ENCODE measurements around the gene PDK3. TPM values are rescaled to one million over a fixed set of nuclear protein-coding genes. Genes with fewer than 3 reads are reported as not detected.

The PDK3 gene
- total and polyA plus RNA-seq, 11 donors = 2.4 to 20.3 (median 14.6) TPM

GRCh38 chrX:24498181-24498580 is 33.1 kb downstream of the PDK3 start:
- Histone ChIP-seq H3K4me3 (no peak overlapping the region), H3K36me3 (peaks cover 0 to 16% (median 0%) of the 10 kb centered on the region in 9 donors), H3K27me3 (no peaks in the 10 kb centered on the region), H3K4me1 (peaks cover 0 to 18% (median 6%) of the 10 kb centered on the region in 12 donors), H3K9me3 (no peaks in the 10 kb centered on the region), H3K27ac (no peak overlapping the region)
- DNase-seq (peak in 2 of 5 donors; percentile 9 to 26), ATAC-seq (peak in 2 of 4 donors; percentile 55 to 62)
- WGBS, 4 donors = 66 to 74% (median 71%) methylated on average over 5 of the region's 5 CpGs
- intact Hi-C loops (cut with DNase I) = loop anchor here in 8 of 10 donors (1.0 to 10.0 kb wide), 6 partner anchors 101 to 243 kb away; no protein-coding TSS in a partner anchor
- TF ChIP-seq POLR2A (IDR thresholded peaks at IDR 0.05) = no peak
- TF ChIP-seq CTCF (IDR thresholded peaks at IDR 0.05) = peak in 8 of 12 donors; percentile 9 to 48 (median 30)

- Histone ChIP-seq H3K36me3 (peaks cover 0 to 19% (median 0%) of the 10 kb centered on the region in 9 donors), H3K4me1 (peaks cover 0 to 16% (median 5%) of the 10 kb centered on the region in 12 donors), H3K27ac (no peak overlapping the region), H3K4me3 (no peak overlapping the region), H3K27me3 (no peaks in the 10 kb centered on the region), H3K9me3 (no peaks in the 10 kb centered on the region)
- intact Hi-C loops (cut with DNase I) = loop anchor here in 8 of 10 donors (1.0 to 10.0 kb wide), 6 partner anchors 102 to 244 kb away; no protein-coding TSS in a partner anchor
- ATAC-seq (peak in 1 of 4 donors; percentile 39), DNase-seq (no peak)
- WGBS, 4 donors = 36 to 54% (median 49%) methylated on average over 2 of the region's 2 CpGs
- TF ChIP-seq POLR2A (IDR thresholded peaks at IDR 0.05) = no peak
- TF ChIP-seq CTCF (IDR thresholded peaks at IDR 0.05) = peak; percentile 35 to 57 (median 48)
These were observed 33.9 kb downstream of the PDK3 start for GRCh38 chrX:24498975-24499374.

- H3K9me3 ChIP-seq = no peaks in the 10 kb centered on the region
- H3K36me3 ChIP-seq = peaks cover 0 to 21% (median 4%) of the 10 kb centered on the region in 9 donors
- H3K4me1 ChIP-seq = no peaks in the 10 kb centered on the region
- intact Hi-C loops (cut with DNase I) = no loop called here
- no peaks in the 10 kb centered on the region for H3K27me3 ChIP-seq
- no peak overlapping the region for H3K4me3 ChIP-seq
- 62 to 80% (median 78%) methylated on average over 1 of the region's 1 CpG for WGBS, 4 donors
- DNase-seq = no peak
- TF ChIP-seq CTCF (IDR thresholded peaks at IDR 0.05) (no peak), POLR2A (IDR thresholded peaks at IDR 0.05) (no peak)
- ATAC-seq = no peak
- H3K27ac ChIP-seq = no peak overlapping the region
These were observed 41.0 kb downstream of the PDK3 start for GRCh38 chrX:24506082-24506481.

- TF ChIP-seq CTCF (IDR thresholded peaks at IDR 0.05) (no peak), POLR2A (IDR thresholded peaks at IDR 0.05) (no peak)
- Histone ChIP-seq H3K27ac (no peak overlapping the region), H3K4me3 (no peak overlapping the region), H3K9me3 (no peaks in the 10 kb centered on the region), H3K4me1 (no peaks in the 10 kb centered on the region), H3K27me3 (no peaks in the 10 kb centered on the region), H3K36me3 (peaks cover 0 to 21% (median 4%) of the 10 kb centered on the region in 9 donors)
- DNase-seq (no peak), ATAC-seq (no peak)
- intact Hi-C loops (cut with DNase I) = no loop called here
- 85 to 94% (median 92%) methylated on average over 8 of the region's 8 CpGs for WGBS, 4 donors
These were observed 43.3 kb downstream of the PDK3 start for GRCh38 chrX:24508375-24508774.
